HCT116 (cell line): ENCODE data around the gene COPS7B. TPM values are rescaled to one million over a fixed set of nuclear protein-coding genes. Genes with fewer than 3 reads are reported as not detected.

Experiments used
- ATAC-seq: fragments of 200-7000 bp; cut with Tn5 transposase; 2 replicates; pipeline ENCODE4 v1.9.1; 2020; ENCODE audit warnings: mild to moderate bottlenecking, moderate library complexity
- BruUV-seq: library from RNA; stranded (reverse); fragments of 400-500 nt; replicated peaks from 2 replicates; lab custom pipeline; 2021; lab: Mats Ljungman, UMichigan
- CTCF ChIA-PET: fragments of 300-600 bp; sonication (Branson Sonifier 250); formaldehyde crosslinking; loops from one replicate; lab custom pipeline; 2021; ENCODE audit warnings: antibody characterized with exemption; lab: Charles Lee
- POLR2A ChIA-PET: fragments of 300-600, 350-600 bp; sonication (Branson Sonifier 250); formaldehyde crosslinking; loops from one replicate; lab custom pipeline; 2021; ENCODE audit warnings: antibody characterized with exemption; lab: Charles Lee
- RAD21 ChIA-PET, 2 experiments: fragments of 300-600 bp; sonication (Branson Sonifier 250); formaldehyde crosslinking; loops; one replicate each; lab custom pipeline; 2023; ENCODE audit warnings: low total read pairs in 2 of 2; ENCODE audit not compliant: uncharacterized antibody in 2 of 2, unreplicated experiment in 2 of 2, low non-redundant PET in 1 of 2; lab: Charles Lee
- DNase-seq: peaks from one replicate; pipeline ENCODE4 v3.0.0-alpha.2; 2010; ENCODE audit warnings: low read depth, low spot score
- H2AFZ ChIP-seq: fragments of 200-600 bp; shearing (Covaris generic), sonication (generic); 2 replicates; pipeline ENCODE4 v1.6.1; 2017; ENCODE audit warnings: low read depth, mixed run types, mixed read lengths, antibody characterized with exemption, low read length; ENCODE audit not compliant: poor library complexity, severe bottlenecking
- H3K27ac ChIP-seq: 2 replicates; pipeline ENCODE4 v1.5.1; 2012; ENCODE audit warnings: low read depth, low read length
- H3K27me3 ChIP-seq: fragments of 200-600 bp; sonication (generic); 2 replicates; pipeline ENCODE4 v1.6.1; 2016; ENCODE audit warnings: mixed run types, low read length, mixed read lengths; ENCODE audit not compliant: insufficient read depth
- H3K36me3 ChIP-seq, 2 experiments: fragments of 200-500 bp in 1 of 2; fragments of 200-600 bp in 1 of 2; sonication (Bioruptor generic) in 1 of 2; sonication (generic) in 1 of 2; 2 replicates each; pipeline versions ENCODE4 v1.5.1 to v1.6.1; 2014 to 2016; ENCODE audit warnings: low read length in 2 of 2, inconsistent platforms in 1 of 2, mixed read lengths in 1 of 2, mixed run types in 1 of 2; ENCODE audit not compliant: insufficient read depth in 2 of 2, control insufficient read depth in 1 of 2
- H3K4me1 ChIP-seq, 2 experiments: fragments of 200-600 bp in 1 of 2; sonication (generic) in 1 of 2; 2 replicates each; pipeline versions ENCODE4 v1.5.1 to v1.6.1; 2012 to 2017; ENCODE audit warnings: low read length in 2 of 2, inconsistent platforms in 1 of 2, mild to moderate bottlenecking in 1 of 2, mixed read lengths in 1 of 2, mixed run types in 1 of 2, moderate library complexity in 1 of 2; ENCODE audit not compliant: insufficient read depth in 2 of 2, control insufficient read depth in 1 of 2
- H3K4me2 ChIP-seq: fragments of 200-600 bp; sonication (generic); 2 replicates; pipeline ENCODE4 v1.6.1; 2017; ENCODE audit warnings: mixed run types, low read length, mixed read lengths
- H3K4me3 ChIP-seq, 2 experiments: fragments of 200-600 bp in 1 of 2; sonication (generic) in 1 of 2; replicated peaks in 1 of 2; 2 replicates each; pipeline ENCODE4 v1.5.1; 2011 to 2016; ENCODE audit warnings: low read length in 2 of 2, control low read depth in 1 of 2, low read depth in 1 of 2, mild to moderate bottlenecking in 1 of 2, mixed read lengths in 1 of 2, mixed run types in 1 of 2
- H3K79me2 ChIP-seq: fragments of 200-600 bp; sonication (generic); 2 replicates; pipeline ENCODE4 v1.6.1; 2017; ENCODE audit warnings: mild to moderate bottlenecking, mixed run types, low read length, moderate library complexity, mixed read lengths; ENCODE audit not compliant: insufficient read depth
- H3K9ac ChIP-seq: fragments of 200-600 bp; sonication (generic); 2 replicates; pipeline ENCODE4 v1.6.1; 2016; ENCODE audit warnings: low read length, mixed read lengths
- H3K9me2 ChIP-seq: fragments of 200-600 bp; sonication (generic), shearing (Covaris generic); 2 replicates; pipeline ENCODE4 v1.6.1; 2017; ENCODE audit warnings: mixed run types, mild to moderate bottlenecking, moderate library complexity; ENCODE audit not compliant: insufficient read depth
- H3K9me3 ChIP-seq, 2 experiments: fragments of 200-500 bp in 1 of 2; fragments of 200-600 bp in 1 of 2; sonication (Bioruptor generic) in 1 of 2; sonication (generic) in 1 of 2; 2 replicates each; pipeline ENCODE4 v1.6.1; 2014 to 2017; ENCODE audit warnings: low read length in 2 of 2, mixed read lengths in 2 of 2, inconsistent platforms in 1 of 2, low read depth in 1 of 2, mild to moderate bottlenecking in 1 of 2, mixed run types in 1 of 2, moderate library complexity in 1 of 2; ENCODE audit not compliant: control insufficient read depth in 1 of 2, insufficient read depth in 1 of 2
- H4K20me1 ChIP-seq: fragments of 200-600 bp; sonication (generic), shearing (Covaris generic); 2 replicates; pipeline ENCODE4 v1.6.1; 2017; ENCODE audit warnings: mixed run types, mild to moderate bottlenecking, moderate library complexity; ENCODE audit not compliant: insufficient read depth
- ATF3 ChIP-seq: IDR thresholded peaks from 2 replicates; pipeline ENCODE4 v1.6.1; 2012
- CBX3 ChIP-seq: IDR thresholded peaks from 2 replicates; pipeline ENCODE4 v1.6.1; 2012; ENCODE audit warnings: low read depth
- CEBPB ChIP-seq: IDR thresholded peaks from 2 replicates; pipeline ENCODE4 v1.6.1; 2012; ENCODE audit warnings: low read depth
- CTCF ChIP-seq, 3 experiments: fragments of 200-600 bp in 1 of 3; sonication (generic) in 1 of 3; IDR thresholded peaks in 2 of 3; conservative IDR thresholded peaks in 1 of 3; 2 replicates each; pipeline ENCODE4 v1.5.1; 2012 to 2017; ENCODE audit warnings: low read depth in 2 of 3, low read length in 2 of 3, antibody characterized with exemption in 1 of 3, borderline replicate concordance in 1 of 3, control low read depth in 1 of 3, mild to moderate bottlenecking in 1 of 3, mixed read lengths in 1 of 3, mixed run types in 1 of 3, moderate library complexity in 1 of 3; ENCODE audit not compliant: insufficient read depth in 1 of 3
- EGR1 ChIP-seq: IDR thresholded peaks from 2 replicates; pipeline ENCODE4 v1.6.1; 2012; ENCODE audit warnings: low read depth
- ELF1 ChIP-seq: IDR thresholded peaks from 2 replicates; pipeline ENCODE4 v1.6.1; 2012; ENCODE audit warnings: low read depth, borderline replicate concordance
- EZH2phosphoT487 ChIP-seq: fragments of 200-600 bp; IDR thresholded peaks from 2 replicates; pipeline ENCODE4 v1.6.1; 2018; ENCODE audit warnings: antibody characterized with exemption, borderline replicate concordance
- POLR2A ChIP-seq: IDR thresholded peaks from 2 replicates; pipeline ENCODE4 v1.7.0; 2011; ENCODE audit warnings: borderline replicate concordance; ENCODE audit not compliant: insufficient read depth, insufficient read length; ENCODE audit errors: extremely low read depth
- POLR2AphosphoS5 ChIP-seq: IDR thresholded peaks from 2 replicates; pipeline ENCODE4 v1.6.1; 2011; ENCODE audit warnings: mild to moderate bottlenecking, low read depth, low read length, moderate library complexity
- RAD21 ChIP-seq: IDR thresholded peaks from 2 replicates; pipeline ENCODE4 v1.6.1; 2012; ENCODE audit warnings: low read depth, mild to moderate bottlenecking
- SP1 ChIP-seq: IDR thresholded peaks from 2 replicates; pipeline ENCODE4 v1.6.1; 2012; ENCODE audit warnings: low read depth
- SRF ChIP-seq: IDR thresholded peaks from 2 replicates; pipeline ENCODE4 v1.6.1; 2012; ENCODE audit warnings: low read depth
- TCF7L2 ChIP-seq: IDR thresholded peaks from 2 replicates; pipeline ENCODE4 v1.7.0; 2011; ENCODE audit warnings: borderline replicate concordance, inconsistent platforms; ENCODE audit not compliant: insufficient read depth, insufficient read length; ENCODE audit errors: extremely low read depth
- YY1 ChIP-seq: IDR thresholded peaks from 2 replicates; pipeline ENCODE4 v1.6.1; 2011; ENCODE audit warnings: low read length, low read depth, moderate library complexity, mild to moderate bottlenecking; ENCODE audit not compliant: insufficient replicate concordance; ENCODE audit errors: extremely low read depth
- ZBTB33 ChIP-seq: IDR thresholded peaks from 2 replicates; pipeline ENCODE4 v1.6.1; 2011; ENCODE audit warnings: mild to moderate bottlenecking, low read length, moderate library complexity; ENCODE audit not compliant: insufficient replicate concordance; ENCODE audit errors: extremely low read depth
- ZNF274 ChIP-seq: fragments of 200-500 bp; sonication (Bioruptor generic); IDR thresholded peaks from 2 replicates; pipeline ENCODE4 v1.6.1; 2014; ENCODE audit warnings: mild to moderate bottlenecking, low read depth, low read length, inconsistent platforms
- intact Hi-C: fragments of 100-400 bp; cut with micrococcal nuclease; formaldehyde crosslinking; loops from 2 replicates; pipeline ENCODE4 v1.10.0; 2022
- total RNA-seq: library from RNA; stranded (reverse); gene quantifications from one replicate; pipeline ENCODE4 v1.2.1, GENCODE V29; 2021; ENCODE audit not compliant: unreplicated experiment

COPS7B gene
- total RNA-seq, 1 experiment from 2014 or later: 52.9 TPM

GRCh38 chr2:231807020-231807419 is 20.8 kb downstream of the COPS7B start:
- H4K20me1 ChIP-seq: no peaks in the 10 kb centered on the region
- ChIA-PET POLR2A (no interaction called here), CTCF (interaction anchor here (2.2 kb wide), 1 partner anchor 11 kb away, joined by 10 read pairs; no protein-coding TSS in a partner anchor), RAD21 (no interaction called here)
- intact Hi-C loops: no loop called here
- H3K27me3 ChIP-seq: no peaks in the 10 kb centered on the region
- no peak overlapping the region for H3K9ac ChIP-seq
- H2AFZ ChIP-seq: no peak overlapping the region
- TF ChIP-seq POLR2AphosphoS5 (no peak), TCF7L2 (no peak), YY1 (no peak), RAD21 (no peak)
- H3K27ac ChIP-seq: no peak overlapping the region
- no TSS peak for BruUV-seq
- DNase-seq (no peak), ATAC-seq (no peak)
- no peak overlapping the region for H3K4me2 ChIP-seq
- H3K79me2 ChIP-seq: peaks cover 21% of the 10 kb centered on the region; the same call in 1 of the 2 replicates
- H3K9me2 ChIP-seq: no peaks in the 10 kb centered on the region
- H3K4me1 ChIP-seq: peaks cover 0 to 6% of the 10 kb centered on the region in 2 experiments; a peak in 1 of 4 replicates
- no peak overlapping the region for H3K4me3 ChIP-seq
- H3K9me3 ChIP-seq: no peaks in the 10 kb centered on the region
- H3K36me3 ChIP-seq: peaks cover 11 to 22% of the 10 kb centered on the region in 2 experiments; a peak in 3 of 4 replicates

GRCh38 chr2:231810905-231811304 is 24.7 kb downstream of the COPS7B start:
- Histone ChIP-seq H2AFZ (no peak overlapping the region), H3K4me3 (no peak overlapping the region), H3K79me2 (no peaks in the 10 kb centered on the region), H3K27me3 (no peaks in the 10 kb centered on the region), H3K4me1 (peaks cover 0 to 6% of the 10 kb centered on the region in 2 experiments; a peak in 1 of 4 replicates), H3K9me3 (no peaks in the 10 kb centered on the region), H4K20me1 (no peaks in the 10 kb centered on the region), H3K4me2 (no peak overlapping the region), H3K9ac (no peak overlapping the region), H3K9me2 (no peaks in the 10 kb centered on the region), H3K27ac (no peak overlapping the region), H3K36me3 (peaks cover 4 to 20% of the 10 kb centered on the region in 2 experiments; a peak in 3 of 4 replicates)
- intact Hi-C loops: no loop called here
- ChIA-PET POLR2A (no interaction called here), RAD21 (no interaction called here), CTCF (no interaction called here)
- no peak for DNase-seq
- no TSS peak for BruUV-seq
- ATAC-seq: no peak
- TF ChIP-seq ELF1 (no peak), ZBTB33 (no peak), SP1 (no peak), ZNF274 (no peak), TCF7L2 (no peak), POLR2A (no peak), SRF (no peak), EGR1 (no peak), CBX3 (no peak), CEBPB (no peak), ATF3 (no peak), CTCF (IDR thresholded peaks at IDR 0.05 in 2 of 3, conservative IDR thresholded peaks at IDR 0.05 in 1 of 3; ENCODE audit: borderline replicate concordance in 1 of 3, insufficient read depth in 1 of 3, low read depth in 2 of 3, low read length in 2 of 3) (no peak), EZH2phosphoT487 (no peak)
